Naive B cell (primary cell): ENCODE results near the gene OR9G4. TPM values are rescaled to one million over a fixed set of nuclear protein-coding genes. Genes with fewer than 3 reads are reported as not detected.
A peak's percentile ranks its signal among the peaks of the same experiment; 100 is the strongest.

Experiments
- ATAC-seq, 2 donors: fragments of 150-1000 bp; cut with Tn5 transposase; 2 replicates each; pipeline ENCODE4 v1.10.0; 2021; ENCODE audit warnings: low read depth in 2 of 2, mild to moderate bottlenecking in 2 of 2, moderate library complexity in 2 of 2
- DNase-seq: peaks from one replicate; pipeline ENCODE4 v3.0.0; 2022
- H3K27ac Mint-ChIP-seq, 6 donors: one replicate each; pipeline ENCODE4 v1.8.0; 2020 to 2022; ENCODE audit warnings: mild to moderate bottlenecking in 6 of 6, mixed read lengths in 6 of 6, moderate library complexity in 5 of 6, inconsistent platforms in 2 of 6
- H3K27me3 Mint-ChIP-seq, 3 donors: one replicate each; pipeline ENCODE4 v1.8.0; 2021 to 2022; ENCODE audit warnings: mixed read lengths in 3 of 3, mild to moderate bottlenecking in 1 of 3
- H3K36me3 Mint-ChIP-seq, 2 donors: one replicate each; pipeline ENCODE4 v1.8.0; 2020 to 2022; ENCODE audit warnings: mixed read lengths in 2 of 2, inconsistent platforms in 1 of 2, mild to moderate bottlenecking in 1 of 2
- H3K4me1 Mint-ChIP-seq, 3 donors: one replicate each; pipeline ENCODE4 v1.8.0; 2020 to 2022; ENCODE audit warnings: mixed read lengths in 3 of 3, inconsistent platforms in 1 of 3, mild to moderate bottlenecking in 1 of 3, moderate library complexity in 1 of 3
- H3K4me3 Mint-ChIP-seq, 8 donors: one replicate each; pipeline ENCODE4 v1.8.0; 2020 to 2022; ENCODE audit warnings: mild to moderate bottlenecking in 8 of 8, mixed read lengths in 8 of 8, moderate library complexity in 8 of 8, inconsistent platforms in 2 of 8
- H3K9me3 Mint-ChIP-seq, 7 donors: one replicate each; pipeline ENCODE4 v1.8.0; 2020 to 2022; ENCODE audit warnings: mixed read lengths in 7 of 7, mild to moderate bottlenecking in 5 of 7, inconsistent platforms in 2 of 7, moderate library complexity in 1 of 7
- polyA plus RNA-seq, 6 donors: library from polyadenylated mRNA; unstranded; fragments of 300-500 nt; fragmentation: Illumina TruSeq; gene quantifications; one replicate each; pipeline ENCODE4 v1.2.3, GENCODE V29; 2021; ENCODE audit warnings: low read depth in 6 of 6

Gene OR9G4
- polyA plus RNA-seq, 6 donors from 2014 or later: not detected

DNA sequence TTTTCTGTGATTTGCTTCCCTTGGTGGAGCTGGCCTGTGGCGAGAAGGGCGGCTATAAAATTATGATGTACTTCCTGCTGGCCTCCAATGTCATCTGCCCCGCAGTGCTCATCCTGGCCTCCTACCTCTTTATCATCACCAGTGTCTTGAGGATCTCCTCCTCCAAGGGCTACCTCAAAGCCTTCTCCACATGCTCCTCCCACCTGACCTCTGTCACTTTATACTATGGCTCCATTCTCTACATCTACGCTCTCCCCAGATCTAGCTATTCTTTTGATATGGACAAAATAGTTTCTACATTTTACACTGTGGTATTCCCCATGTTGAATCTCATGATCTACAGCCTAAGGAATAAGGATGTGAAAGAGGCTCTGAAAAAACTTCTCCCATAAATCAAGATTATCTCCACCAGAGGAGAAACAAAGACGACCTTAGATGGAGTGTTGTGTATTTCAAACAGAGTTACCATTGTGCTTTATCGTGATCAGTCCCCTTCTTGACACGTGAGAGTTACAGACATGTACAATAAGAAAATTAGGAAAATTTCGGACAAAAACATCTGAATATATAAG lies 47.5 kb downstream of the OR9G4 start:
- ATAC-seq (no peak), DNase-seq (no peak)
- peaks cover 0 to 15% (median 4%) of the 10 kb centered on the region in 7 donors for H3K9me3 Mint-ChIP-seq
- H3K27me3 Mint-ChIP-seq: peaks cover 0 to 4% (median 0%) of the 10 kb centered on the region in 3 donors
- no peaks in the 10 kb centered on the region for H3K4me1 Mint-ChIP-seq
- no peaks in the 10 kb centered on the region for H3K36me3 Mint-ChIP-seq
- no peak overlapping the region for H3K4me3 Mint-ChIP-seq
- H3K27ac Mint-ChIP-seq: no peak overlapping the region

DNA sequence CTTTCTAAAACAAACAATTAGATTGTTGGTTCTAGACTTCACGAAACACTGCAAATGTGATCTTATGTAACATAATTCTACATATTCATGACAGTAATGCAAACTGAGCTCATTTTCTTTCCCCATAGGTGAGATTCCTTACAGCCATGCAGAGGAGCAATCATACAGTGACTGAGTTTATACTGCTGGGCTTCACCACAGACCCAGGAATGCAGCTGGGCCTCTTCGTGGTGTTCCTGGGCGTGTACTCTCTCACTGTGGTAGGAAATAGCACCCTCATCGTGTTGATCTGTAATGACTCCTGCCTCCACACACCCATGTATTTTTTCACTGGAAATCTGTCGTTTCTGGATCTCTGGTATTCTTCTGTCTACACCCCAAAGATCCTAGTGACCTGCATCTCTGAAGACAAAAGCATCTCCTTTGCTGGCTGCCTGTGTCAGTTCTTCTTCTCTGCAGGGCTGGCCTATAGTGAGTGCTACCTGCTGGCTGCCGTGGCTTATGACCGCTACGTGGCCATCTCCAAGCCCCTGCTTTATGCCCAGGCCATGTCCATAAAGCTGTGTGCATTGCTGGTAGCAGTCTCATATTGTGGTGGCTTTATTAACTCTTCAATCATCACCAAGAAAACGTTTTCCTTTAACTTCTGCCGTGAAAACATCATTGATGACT lies 48.1 kb downstream of the OR9G4 start:
- Mint-ChIP-seq H3K27ac (no peak overlapping the region), H3K27me3 (peaks cover 0 to 4% (median 0%) of the 10 kb centered on the region in 3 donors), H3K36me3 (no peaks in the 10 kb centered on the region), H3K4me3 (no peak overlapping the region), H3K9me3 (peaks cover 0 to 15% (median 2%) of the 10 kb centered on the region in 7 donors), H3K4me1 (no peaks in the 10 kb centered on the region)
- ATAC-seq (no peak), DNase-seq (no peak)

DNA sequence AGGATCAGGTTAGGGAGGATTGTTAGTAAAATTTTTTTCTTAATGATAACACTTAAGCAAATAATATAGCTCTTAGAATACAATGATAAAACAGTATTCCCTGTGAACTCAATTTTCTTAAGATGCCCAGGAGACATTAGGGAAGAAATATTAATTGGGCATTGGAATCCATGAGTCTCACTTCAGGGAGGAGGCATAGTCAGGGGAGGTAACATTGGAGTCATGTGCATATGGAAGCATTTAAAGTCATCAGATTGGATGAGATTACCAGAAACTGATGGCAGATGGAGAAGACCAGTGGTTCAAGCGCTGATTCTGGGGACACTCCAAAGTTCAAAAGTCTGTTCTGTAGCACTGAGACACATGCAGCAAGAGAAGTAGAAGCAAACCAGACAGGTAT lies 49.7 kb downstream of the OR9G4 start, which contains the start of gene OR9G1:
Gene OR9G1, plus strand, starts transcription at position 301 of the 400 bp plus-strand sequence. CDS start 1,293 bp downstream, outside the sequence.
- Mint-ChIP-seq H3K9me3 (peaks cover 0 to 15% (median 2%) of the 10 kb centered on the region in 7 donors), H3K27ac (no peak within 1 kb of the TSS), H3K27me3 (no peaks in the 10 kb centered on the region), H3K36me3 (no peaks in the 10 kb centered on the region), H3K4me3 (no peak within 1 kb of the TSS), H3K4me1 (no peaks in the 10 kb centered on the region)
- no peak for ATAC-seq
- DNase-seq: no peak

GRCh38 chr11:56693428-56693827 lies 55.1 kb downstream of the OR9G4 start:
- Mint-ChIP-seq H3K4me1 (no peaks in the 10 kb centered on the region), H3K27ac (peak overlapping the region in 1 of 6 donors; percentile 33), H3K4me3 (no peak overlapping the region), H3K36me3 (no peaks in the 10 kb centered on the region), H3K9me3 (peaks cover 0 to 6% (median 2%) of the 10 kb centered on the region in 7 donors), H3K27me3 (no peaks in the 10 kb centered on the region)
- ATAC-seq (no peak), DNase-seq (no peak)

Other genes starting within 250 kb of the OR9G4 start
- not detected for gene OR5M11, start 205.4 kb downstream of the OR9G4 start, polyA plus RNA-seq
- gene OR5M10, start 171.0 kb downstream of the OR9G4 start, polyA plus RNA-seq: not detected
- gene OR5M1, start 133.8 kb downstream of the OR9G4 start, polyA plus RNA-seq: not detected
- not detected for gene OR5AP2, start 106.3 kb downstream of the OR9G4 start, polyA plus RNA-seq
- gene OR5AR1, start 85.0 kb downstream of the OR9G4 start, polyA plus RNA-seq: not detected
- not detected for gene OR9G1, start 49.6 kb downstream of the OR9G4 start, polyA plus RNA-seq
- gene OR5AK2, start 240.2 kb upstream of the OR9G4 start, polyA plus RNA-seq: not detected